ENCODE measurements around the gene SRGAP1. TPM values are rescaled to one million over a fixed set of nuclear protein-coding genes. Genes with fewer than 3 reads are reported as not detected.

The SRGAP1 gene
- total and polyA plus RNA-seq, 2 of the 8 experiments (the other 6 are each of a cell fraction or from before 2014, with no cell fraction given) = 3.2 to 7.3 TPM

DNA sequence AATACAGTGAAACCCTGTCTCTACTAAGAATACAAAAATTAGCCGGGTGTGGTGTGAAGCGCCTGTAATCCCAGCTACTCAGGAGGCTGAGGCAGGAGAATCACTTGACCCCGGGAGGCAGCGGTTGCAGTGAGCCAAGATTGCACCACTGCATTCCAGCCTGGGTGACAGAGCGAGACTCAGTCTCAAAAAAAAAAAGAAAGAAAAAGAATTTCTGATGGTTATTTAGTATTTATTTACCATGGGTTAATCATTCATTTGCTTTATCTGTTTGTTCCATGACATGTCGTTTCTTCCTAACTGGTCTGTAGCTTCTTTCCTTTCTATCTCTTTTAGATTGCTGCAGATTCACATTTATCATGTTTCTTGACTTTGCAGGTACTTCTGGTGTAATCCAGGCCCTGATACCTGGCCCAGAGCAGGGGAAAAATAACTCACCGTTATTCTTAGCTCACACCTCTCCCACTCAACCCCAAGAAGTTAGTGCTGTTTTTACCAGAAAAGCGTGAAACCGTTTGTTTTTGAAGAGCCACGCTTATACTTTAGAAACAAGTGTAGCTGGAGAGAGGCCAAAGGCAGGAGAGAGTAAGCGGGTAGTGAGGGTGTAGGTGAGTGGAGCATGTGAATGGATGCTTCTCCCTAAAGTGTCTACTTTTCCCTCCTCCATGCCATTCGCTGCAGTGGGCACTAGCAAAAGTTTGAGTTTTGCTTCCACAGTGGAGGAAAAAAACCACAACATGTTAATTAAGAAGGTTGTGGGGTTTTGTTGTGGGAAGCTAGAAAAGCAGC lies 45.4 kb downstream of the SRGAP1 start:
- Histone ChIP-seq H2AFZ (ENCODE audit: low read length) (no peak overlapping the region), H2BK15ac (ENCODE audit: low read length) (no peak overlapping the region), H4K91ac (replicated peaks; ENCODE audit: insufficient read length, low read length) (no peak overlapping the region), H3K79me2 (ENCODE audit: control insufficient read depth in 1 of 2, insufficient read depth in 2 of 2, low read length in 2 of 2) (no peaks in the 10 kb centered on the region), H3K79me1 (ENCODE audit: low read depth, low read length) (no peaks in the 10 kb centered on the region), H2BK5ac (ENCODE audit: low read depth, low read length) (no peak overlapping the region), H3K14ac (ENCODE audit: insufficient read length) (no peak overlapping the region), H3K9ac (replicated peaks in 1 of 4; ENCODE audit: extremely low read depth in 1 of 4, low read depth in 3 of 4, low read length in 3 of 4) (no peak overlapping the region), H2AK5ac (ENCODE audit: low read depth, low read length) (no peak overlapping the region), H3K23ac (ENCODE audit: insufficient read length) (no peak overlapping the region), H3K56ac (replicated peaks; ENCODE audit: insufficient read length, low read depth, low read length) (no peak overlapping the region), H3K18ac (ENCODE audit: extremely low read depth, low read length) (no peak overlapping the region), H2BK120ac (replicated peaks; ENCODE audit: low read depth, low read length) (peak overlapping the region; percentile 55), H4K20me1 (replicated peaks in 1 of 2; ENCODE audit: control insufficient read depth in 1 of 2, insufficient read depth in 2 of 2, low read length in 2 of 2) (no peaks in the 10 kb centered on the region), H2BK20ac (ENCODE audit: low read length) (no peak overlapping the region), H3K4me1 (replicated peaks in 1 of 4; ENCODE audit: control insufficient read depth in 3 of 4, insufficient read depth in 4 of 4, low read length in 3 of 4) (peaks cover 2 to 9% (median 7%) of the 10 kb centered on the region in 4 experiments; a peak in 2 of 7 replicates), H3K36me3 (ENCODE audit: control insufficient read depth in 2 of 4, insufficient read depth in 4 of 4, low read length in 3 of 4) (no peaks in the 10 kb centered on the region), H3K9me3 (ENCODE audit: insufficient read depth in 2 of 2, low read depth in 1 of 2, low read length in 1 of 2) (no peaks in the 10 kb centered on the region), H3K4me2 (ENCODE audit: insufficient read depth in 1 of 2, low read depth in 2 of 2, low read length in 2 of 2) (no peak overlapping the region), H2BK12ac (ENCODE audit: low read depth, low read length) (no peak overlapping the region), H3K27ac (ENCODE audit: low read depth, low read length) (no peak overlapping the region), H4K5ac (ENCODE audit: insufficient read length, low read depth, low read length) (no peak overlapping the region), H3K27me3 (replicated peaks in 1 of 4; ENCODE audit: control insufficient read depth in 3 of 4, extremely low read depth in 1 of 4, insufficient read depth in 3 of 4, low read length in 3 of 4) (no peaks in the 10 kb centered on the region), H3K4me3 (ENCODE audit: extremely low read depth in 1 of 4, insufficient read depth in 2 of 4, low read depth in 3 of 4, low read length in 4 of 4) (no peak overlapping the region), H3K23me2 (ENCODE audit: low read depth, low read length) (no peaks in the 10 kb centered on the region), H4K8ac (ENCODE audit: extremely low read depth, insufficient read depth, low read length) (no peak overlapping the region), H3K4ac (replicated peaks; ENCODE audit: insufficient read length, low read depth, low read length) (no peak overlapping the region)
- ChIA-PET CTCF (ENCODE audit: partially characterized antibody) (interaction anchor here (0.8 to 1.7 kb wide), 4 partner anchors 10 to 69 kb away, joined by 3 to 6 read pairs (median 4); partner anchors contain the start of gene SRGAP1), POLR2A (ENCODE audit: partially characterized antibody) (interaction anchor here (0.6 to 1.9 kb wide), 2 partner anchors 8 to 292 kb away, joined by 3 to 9 read pairs; no protein-coding TSS in a partner anchor)
- DNase-seq (ENCODE audit: low read depth in 1 of 2, low spot score in 2 of 2) (no peak), FAIRE-seq (no peak)
- 92% methylated on average over 11 of the region's 12 CpGs; no CpG with 5 or more reads in 1 of the 2 experiments for WGBS, 2 experiments (ENCODE audit: extremely low coverage in 1 of 2, insufficient coverage in 1 of 2, insufficient read length in 1 of 2, insufficient replicate concordance in 2 of 2, low coverage in 1 of 2, low lambda C conversion rate in 2 of 2, missing lambda C conversion rate in 1 of 2)
- TF ChIP-seq, protein P1, sequence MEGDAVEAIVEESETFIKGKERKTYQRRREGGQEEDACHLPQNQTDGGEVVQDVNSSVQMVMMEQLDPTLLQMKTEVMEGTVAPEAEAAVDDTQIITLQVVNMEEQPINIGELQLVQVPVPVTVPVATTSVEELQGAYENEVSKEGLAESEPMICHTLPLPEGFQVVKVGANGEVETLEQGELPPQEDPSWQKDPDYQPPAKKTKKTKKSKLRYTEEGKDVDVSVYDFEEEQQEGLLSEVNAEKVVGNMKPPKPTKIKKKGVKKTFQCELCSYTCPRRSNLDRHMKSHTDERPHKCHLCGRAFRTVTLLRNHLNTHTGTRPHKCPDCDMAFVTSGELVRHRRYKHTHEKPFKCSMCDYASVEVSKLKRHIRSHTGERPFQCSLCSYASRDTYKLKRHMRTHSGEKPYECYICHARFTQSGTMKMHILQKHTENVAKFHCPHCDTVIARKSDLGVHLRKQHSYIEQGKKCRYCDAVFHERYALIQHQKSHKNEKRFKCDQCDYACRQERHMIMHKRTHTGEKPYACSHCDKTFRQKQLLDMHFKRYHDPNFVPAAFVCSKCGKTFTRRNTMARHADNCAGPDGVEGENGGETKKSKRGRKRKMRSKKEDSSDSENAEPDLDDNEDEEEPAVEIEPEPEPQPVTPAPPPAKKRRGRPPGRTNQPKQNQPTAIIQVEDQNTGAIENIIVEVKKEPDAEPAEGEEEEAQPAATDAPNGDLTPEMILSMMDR (IDR thresholded peaks at IDR 0.05; ENCODE audit: control extremely low read depth in 1 of 3, insufficient read depth in 1 of 3, low read depth in 1 of 3, low read length in 3 of 3) = no peak
- no peak for TF ChIP-seq SRF (IDR thresholded peaks at IDR 0.05; ENCODE audit: low read depth, low read length)
- no peak for TF ChIP-seq KDM4A (IDR thresholded peaks at IDR 0.05; ENCODE audit: low read depth, low read length, severe bottlenecking)
- no peak for TF ChIP-seq POLR2AphosphoS5 (IDR thresholded peaks at IDR 0.05; ENCODE audit: low read depth, low read length)
- no peak for TF ChIP-seq NRF1 (IDR thresholded peaks at IDR 0.05; ENCODE audit: low read depth, low read length)
- no peak for TF ChIP-seq SP4 (IDR thresholded peaks at IDR 0.05; ENCODE audit: low read length)
- no peak for TF ChIP-seq SIN3A (conservative IDR thresholded peaks at IDR 0.05 in 1 of 2, IDR thresholded peaks at IDR 0.05 in 1 of 2; ENCODE audit: low read depth in 1 of 2, low read length in 2 of 2)
- no peak for TF ChIP-seq CHD2 (IDR thresholded peaks at IDR 0.05; ENCODE audit: low read length)
- no peak for TF ChIP-seq KDM5A (IDR thresholded peaks at IDR 0.05; ENCODE audit: low read length)
- no peak for TF ChIP-seq BRCA1 (IDR thresholded peaks at IDR 0.05; ENCODE audit: low read depth, low read length)
